ENCODE results near the gene INAVA.
"Not testable (repeated sequence)": the region's sequence is repeated elsewhere in the genome, so short reads cannot be mapped to it uniquely, and the experiment has no call there.

DNA sequence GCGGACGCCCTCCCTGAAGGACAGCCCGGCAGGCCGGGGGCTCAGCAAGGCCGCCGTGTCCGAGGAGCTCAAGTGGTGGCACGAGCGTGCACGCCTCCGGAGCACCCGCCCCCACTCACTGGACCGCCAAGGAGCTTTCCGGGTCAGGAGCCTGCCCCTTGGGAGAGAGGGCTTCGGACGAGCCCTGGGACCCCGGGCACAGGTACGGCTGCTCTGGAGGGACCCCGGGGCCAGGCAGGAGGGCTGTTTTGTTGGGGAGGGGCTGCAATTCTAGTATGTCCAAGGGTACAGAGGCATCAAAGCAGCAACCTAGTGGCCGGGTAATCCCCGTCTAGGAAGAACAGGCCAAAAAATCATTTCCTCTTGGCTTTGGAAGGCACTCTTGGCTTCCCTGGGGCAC lies 17.2 kb downstream of the INAVA start:
- TF ChIP-seq CTCF (IDR thresholded peaks at IDR 0.05; ENCODE audit: low read depth, low read length, missing input control); YY1 (IDR thresholded peaks at IDR 0.05); REST (IDR thresholded peaks at IDR 0.05); EGR1 (IDR thresholded peaks at IDR 0.05; ENCODE audit: low read depth in 2 of 2); NR2F2 (IDR thresholded peaks at IDR 0.05); SP1 (IDR thresholded peaks at IDR 0.05); MAX (IDR thresholded peaks at IDR 0.05): not testable (repeated sequence)
- TF ChIP-seq, protein P1, sequence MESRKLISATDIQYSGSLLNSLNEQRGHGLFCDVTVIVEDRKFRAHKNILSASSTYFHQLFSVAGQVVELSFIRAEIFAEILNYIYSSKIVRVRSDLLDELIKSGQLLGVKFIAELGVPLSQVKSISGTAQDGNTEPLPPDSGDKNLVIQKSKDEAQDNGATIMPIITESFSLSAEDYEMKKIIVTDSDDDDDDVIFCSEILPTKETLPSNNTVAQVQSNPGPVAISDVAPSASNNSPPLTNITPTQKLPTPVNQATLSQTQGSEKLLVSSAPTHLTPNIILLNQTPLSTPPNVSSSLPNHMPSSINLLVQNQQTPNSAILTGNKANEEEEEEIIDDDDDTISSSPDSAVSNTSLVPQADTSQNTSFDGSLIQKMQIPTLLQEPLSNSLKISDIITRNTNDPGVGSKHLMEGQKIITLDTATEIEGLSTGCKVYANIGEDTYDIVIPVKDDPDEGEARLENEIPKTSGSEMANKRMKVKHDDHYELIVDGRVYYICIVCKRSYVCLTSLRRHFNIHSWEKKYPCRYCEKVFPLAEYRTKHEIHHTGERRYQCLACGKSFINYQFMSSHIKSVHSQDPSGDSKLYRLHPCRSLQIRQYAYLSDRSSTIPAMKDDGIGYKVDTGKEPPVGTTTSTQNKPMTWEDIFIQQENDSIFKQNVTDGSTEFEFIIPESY (IDR thresholded peaks at IDR 0.05): not testable (repeated sequence)

Data from liver (tissue), 3 donors.